Ovary (tissue), 3 donors: ENCODE data around the gene AOC2.

Experiments used
- CTCF ChIP-seq, 3 donors: fragments of 450-650 bp in 2 of 3; fragments of 200-600 bp in 1 of 3; IDR thresholded peaks; one replicate each; pipeline versions ENCODE4 v1.5.1 to v1.8.0; 2016 to 2022; ENCODE audit warnings: antibody characterized with exemption in 3 of 3, mild to moderate bottlenecking in 1 of 3
- EP300 ChIP-seq: sonication (generic); formaldehyde crosslinking; IDR thresholded peaks from one replicate; pipeline ENCODE4 v1.6.1; 2017; ENCODE audit warnings: antibody characterized with exemption
- donor health status: DM: no; HTN: no; CAD: no.

DNA sequence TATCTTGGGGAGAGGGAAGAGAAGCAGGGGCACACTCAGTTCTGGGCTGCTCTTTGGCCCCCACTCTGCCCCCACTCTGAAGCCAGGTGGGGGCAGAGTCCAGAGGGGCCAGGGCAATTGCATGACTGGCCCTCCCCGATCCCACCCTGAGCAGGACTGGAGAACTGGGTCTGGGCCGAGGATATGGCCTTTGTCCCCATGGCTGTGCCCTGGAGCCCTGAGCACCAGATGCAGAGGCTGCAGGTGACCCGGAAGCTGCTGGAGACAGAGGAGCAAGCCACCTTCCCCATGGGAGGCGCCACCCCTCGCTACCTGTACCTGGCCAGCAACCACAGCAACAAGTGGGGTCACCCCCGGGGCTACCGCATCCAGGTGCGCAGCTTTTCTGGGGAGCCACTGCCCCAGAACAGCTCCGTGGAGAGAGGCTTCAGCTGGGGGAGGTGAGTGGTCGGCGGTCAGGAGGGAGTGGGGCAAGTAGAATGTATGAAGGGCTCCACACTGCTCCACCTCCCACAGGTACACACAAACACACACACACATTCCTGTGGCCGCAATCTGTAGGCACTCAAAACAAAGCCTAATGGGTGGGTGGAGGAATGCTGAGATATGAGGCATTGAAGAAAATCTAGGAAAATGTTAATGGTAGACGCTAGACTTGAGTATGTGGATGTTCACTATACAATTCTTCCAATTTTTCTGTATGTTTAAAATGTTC, 28.0 kb downstream of the AOC2 start:
- no peak for TF ChIP-seq CTCF (IDR thresholded peaks at IDR 0.05)
- TF ChIP-seq EP300: no peak
